Nephron progenitor cell (in vitro differentiated cells): ENCODE data around the gene LGALS3.

Experiments
- DNase-seq: peaks from one replicate; pipeline ENCODE4 v3.0.0; 2021
- H3K27ac Mint-ChIP-seq: 2 replicates; pipeline ENCODE4 v1.8.0; 2021; ENCODE audit warnings: mild to moderate bottlenecking, moderate library complexity, mixed read lengths
- H3K27me3 Mint-ChIP-seq: 2 replicates; pipeline ENCODE4 v1.8.0; 2021; ENCODE audit warnings: mild to moderate bottlenecking, low read depth, mixed read lengths; ENCODE audit not compliant: poor library complexity
- H3K36me3 Mint-ChIP-seq: 2 replicates; pipeline ENCODE4 v1.8.0; 2021; ENCODE audit warnings: low read depth, mixed read lengths
- H3K4me1 Mint-ChIP-seq: 2 replicates; pipeline ENCODE4 v1.8.0; 2021; ENCODE audit warnings: mixed read lengths
- H3K4me3 Mint-ChIP-seq: 2 replicates; pipeline ENCODE4 v1.8.0; 2021; ENCODE audit warnings: mild to moderate bottlenecking, moderate library complexity, mixed read lengths
- H3K9me3 Mint-ChIP-seq: 2 replicates; pipeline ENCODE4 v1.8.0; 2021; ENCODE audit warnings: mild to moderate bottlenecking, moderate library complexity, mixed read lengths
- CTCF ChIP-seq: fragments of 200-600 bp; sonication (generic); IDR thresholded peaks from 2 replicates; pipeline ENCODE4 v1.5.0; 2021; ENCODE audit warnings: antibody characterized with exemption

LGALS3 gene

GRCh38 chr14:55092341-55092740 lies 36.7 kb upstream of the LGALS3 start:
- H3K9me3 Mint-ChIP-seq = no peaks in the 10 kb centered on the region
- H3K27me3 Mint-ChIP-seq = peaks cover 22% of the 10 kb centered on the region
- no peak for TF ChIP-seq CTCF
- no peak for DNase-seq
- no peak overlapping the region for H3K27ac Mint-ChIP-seq
- H3K4me3 Mint-ChIP-seq = no peak overlapping the region
- H3K36me3 Mint-ChIP-seq = no peaks in the 10 kb centered on the region
- H3K4me1 Mint-ChIP-seq = peaks cover 6% of the 10 kb centered on the region

- no peak for DNase-seq
- H3K36me3 Mint-ChIP-seq = no peaks in the 10 kb centered on the region
- no peak for TF ChIP-seq CTCF
- H3K4me1 Mint-ChIP-seq = peaks cover 6% of the 10 kb centered on the region
- H3K9me3 Mint-ChIP-seq = no peaks in the 10 kb centered on the region
- no peak overlapping the region for H3K4me3 Mint-ChIP-seq
- peaks cover 26% of the 10 kb centered on the region for H3K27me3 Mint-ChIP-seq
- no peak overlapping the region for H3K27ac Mint-ChIP-seq
Measured at GRCh38 chr14:55094292-55095157, 34.5 kb upstream of the LGALS3 start.

- Mint-ChIP-seq H3K36me3 (no peaks in the 10 kb centered on the region), H3K9me3 (no peaks in the 10 kb centered on the region), H3K4me1 (peaks cover 16% of the 10 kb centered on the region), H3K27ac (no peak overlapping the region), H3K27me3 (peaks cover 24% of the 10 kb centered on the region), H3K4me3 (no peak overlapping the region)
- DNase-seq = no peak
- no peak for TF ChIP-seq CTCF
Measured at GRCh38 chr14:55097881-55098560, 31.0 kb upstream of the LGALS3 start.

GRCh38 chr14:55098561-55098898 lies 30.5 kb upstream of the LGALS3 start:
- peaks cover 21% of the 10 kb centered on the region for H3K27me3 Mint-ChIP-seq
- no peak overlapping the region for H3K27ac Mint-ChIP-seq
- H3K9me3 Mint-ChIP-seq = no peaks in the 10 kb centered on the region
- no peak for TF ChIP-seq CTCF
- peaks cover 21% of the 10 kb centered on the region for H3K4me1 Mint-ChIP-seq
- DNase-seq = no peak
- H3K36me3 Mint-ChIP-seq = no peaks in the 10 kb centered on the region
- H3K4me3 Mint-ChIP-seq = no peak overlapping the region

- no peak for DNase-seq
- TF ChIP-seq CTCF = no peak
Measured at GRCh38 chr14:55099756-55100155, 29.3 kb upstream of the LGALS3 start.

More at GRCh38 chr14:55099756-55100155, 29.3 kb upstream of the LGALS3 start:
- H3K4me3 Mint-ChIP-seq = no peak overlapping the region
- H3K36me3 Mint-ChIP-seq = peaks cover 7% of the 10 kb centered on the region
- H3K4me1 Mint-ChIP-seq = peaks cover 29% of the 10 kb centered on the region
- H3K27ac Mint-ChIP-seq = no peak overlapping the region
- peaks cover 11% of the 10 kb centered on the region for H3K9me3 Mint-ChIP-seq
- peaks cover 16% of the 10 kb centered on the region for H3K27me3 Mint-ChIP-seq
